RWPE2 (cell line): Measurements from ENCODE around the gene LYPLA2.

Source experiments
- ATAC-seq: fragments of 200-7000 bp; cut with Tn5 transposase; 3 replicates; pipeline ENCODE4 v1.9.1; 2021; ENCODE audit warnings: low read depth
- DNase-seq: peaks from one replicate; pipeline ENCODE4 v3.0.0-alpha.2; 2020; ENCODE audit warnings: low spot score
- H3K27ac ChIP-seq: fragments of 450-650 bp; 2 replicates; pipeline ENCODE4 v1.5.1; 2017; ENCODE audit warnings: mild to moderate bottlenecking; ENCODE audit not compliant: poor library complexity, severe bottlenecking
- H3K27me3 ChIP-seq: fragments of 250-450 bp; sonication (Bioruptor Pico); 2 replicates; pipeline ENCODE4 v1.5.1; 2021; ENCODE audit warnings: mild to moderate bottlenecking, moderate library complexity; ENCODE audit not compliant: insufficient read depth, poor library complexity, severe bottlenecking
- H3K36me3 ChIP-seq: fragments of 250-450 bp; sonication (Bioruptor Pico); 2 replicates; pipeline ENCODE4 v1.5.1; 2020; ENCODE audit warnings: low read depth, mild to moderate bottlenecking, moderate library complexity
- H3K4me1 ChIP-seq: fragments of 250-450 bp; sonication (Bioruptor Pico); 2 replicates; pipeline ENCODE4 v1.5.1; 2021; ENCODE audit warnings: mild to moderate bottlenecking, moderate library complexity; ENCODE audit not compliant: insufficient read depth, poor library complexity, severe bottlenecking
- H3K4me3 ChIP-seq: fragments of 250-450 bp; sonication (Bioruptor Pico); 2 replicates; pipeline ENCODE4 v1.5.1; 2021; ENCODE audit warnings: mild to moderate bottlenecking, moderate library complexity; ENCODE audit not compliant: severe bottlenecking
- H3K9me3 ChIP-seq: fragments of 250-450 bp; sonication (Bioruptor Pico); 2 replicates; pipeline ENCODE4 v1.5.1; 2021; ENCODE audit warnings: mild to moderate bottlenecking, moderate library complexity; ENCODE audit not compliant: severe bottlenecking
- TF ChIP-seq, protein P1 (sequence below): fragments of 450-650 bp; IDR thresholded peaks from one replicate; pipeline ENCODE4 v1.5.1; 2017; ENCODE audit warnings: mild to moderate bottlenecking, moderate library complexity; ENCODE audit not compliant: poor library complexity, severe bottlenecking

LYPLA2 gene

DNA sequence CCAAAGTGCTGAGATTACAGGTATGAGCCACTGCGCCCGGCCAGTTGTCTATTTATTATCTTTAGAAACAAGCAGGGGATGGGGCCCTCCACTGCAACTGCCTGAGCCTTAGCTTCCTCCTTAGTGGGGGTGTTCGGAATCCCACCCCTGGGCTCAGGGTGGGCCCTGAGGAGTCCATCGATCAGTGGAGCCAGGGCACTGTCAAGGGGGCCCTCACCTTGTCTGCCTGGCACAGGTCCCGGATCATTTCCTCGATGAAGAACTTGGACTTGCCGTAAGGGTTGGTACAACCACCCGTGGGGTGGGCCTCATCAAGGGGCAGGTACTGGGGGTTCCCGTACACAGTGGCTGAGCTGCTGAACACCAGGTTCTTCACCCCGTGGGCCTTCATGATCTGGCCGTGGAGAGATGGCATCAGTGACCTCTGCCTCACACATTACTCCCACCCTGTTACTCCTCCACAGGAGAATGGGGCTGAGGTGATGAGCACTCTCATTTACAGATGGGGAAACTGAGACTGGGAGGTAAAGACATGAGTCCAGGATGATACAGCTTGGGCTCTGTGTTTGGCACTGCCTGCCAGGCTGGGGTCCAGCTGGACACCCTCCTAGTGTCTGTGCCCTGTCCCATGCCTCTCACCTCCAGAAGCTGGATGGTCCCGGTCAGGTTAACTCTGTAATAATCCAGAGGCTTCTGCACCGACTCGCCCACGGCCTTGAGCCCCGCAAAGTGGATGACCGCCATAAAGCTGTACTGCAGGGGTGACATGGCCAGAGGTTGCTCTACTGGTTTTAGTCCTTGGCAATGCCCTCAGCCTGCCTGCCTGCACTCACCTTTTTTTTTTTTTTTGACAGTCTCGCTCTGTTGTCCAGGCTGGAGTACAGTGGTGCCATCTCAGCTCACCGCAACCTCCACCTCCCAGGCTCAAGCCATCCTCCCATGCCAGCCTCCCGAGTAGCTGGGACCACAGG lies 6.8 kb downstream of the LYPLA2 start:
- no peak overlapping the region for H3K4me3 ChIP-seq
- DNase-seq: no peak
- no peak for ATAC-seq
- TF ChIP-seq, protein P1, sequence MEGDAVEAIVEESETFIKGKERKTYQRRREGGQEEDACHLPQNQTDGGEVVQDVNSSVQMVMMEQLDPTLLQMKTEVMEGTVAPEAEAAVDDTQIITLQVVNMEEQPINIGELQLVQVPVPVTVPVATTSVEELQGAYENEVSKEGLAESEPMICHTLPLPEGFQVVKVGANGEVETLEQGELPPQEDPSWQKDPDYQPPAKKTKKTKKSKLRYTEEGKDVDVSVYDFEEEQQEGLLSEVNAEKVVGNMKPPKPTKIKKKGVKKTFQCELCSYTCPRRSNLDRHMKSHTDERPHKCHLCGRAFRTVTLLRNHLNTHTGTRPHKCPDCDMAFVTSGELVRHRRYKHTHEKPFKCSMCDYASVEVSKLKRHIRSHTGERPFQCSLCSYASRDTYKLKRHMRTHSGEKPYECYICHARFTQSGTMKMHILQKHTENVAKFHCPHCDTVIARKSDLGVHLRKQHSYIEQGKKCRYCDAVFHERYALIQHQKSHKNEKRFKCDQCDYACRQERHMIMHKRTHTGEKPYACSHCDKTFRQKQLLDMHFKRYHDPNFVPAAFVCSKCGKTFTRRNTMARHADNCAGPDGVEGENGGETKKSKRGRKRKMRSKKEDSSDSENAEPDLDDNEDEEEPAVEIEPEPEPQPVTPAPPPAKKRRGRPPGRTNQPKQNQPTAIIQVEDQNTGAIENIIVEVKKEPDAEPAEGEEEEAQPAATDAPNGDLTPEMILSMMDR: no peak
- peaks cover 52% of the 10 kb centered on the region for H3K36me3 ChIP-seq
- peaks cover 8% of the 10 kb centered on the region for H3K4me1 ChIP-seq
- H3K27me3 ChIP-seq: no peaks in the 10 kb centered on the region
- no peaks in the 10 kb centered on the region for H3K9me3 ChIP-seq
- H3K27ac ChIP-seq: peak overlapping the region; percentile 94

DNA sequence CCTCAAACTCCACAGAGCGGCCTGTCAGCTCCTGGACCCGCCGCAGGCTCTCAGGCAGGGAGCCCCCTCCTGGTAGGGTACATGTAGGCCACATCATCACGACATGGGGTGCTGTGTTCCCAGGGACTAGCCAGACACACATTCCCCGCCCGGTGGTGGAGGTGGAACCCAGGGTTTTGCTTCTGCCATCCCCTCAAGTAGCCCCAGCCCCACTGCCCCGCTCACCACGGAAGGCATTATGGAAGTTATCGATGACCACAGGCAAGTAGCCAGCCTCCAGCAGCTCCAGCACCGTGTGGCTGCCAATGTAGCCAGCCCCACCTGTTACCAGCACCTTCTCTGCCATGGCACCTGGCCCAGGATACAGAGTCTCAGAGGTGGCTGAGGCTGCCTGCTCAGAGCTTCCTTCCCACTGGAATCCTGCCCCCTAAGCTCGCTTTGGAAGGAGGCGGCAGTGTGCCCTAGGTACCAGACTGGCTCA lies 7.8 kb downstream of the LYPLA2 start:
- Histone ChIP-seq H3K4me3 (no peak overlapping the region), H3K4me1 (peaks cover 8% of the 10 kb centered on the region), H3K9me3 (no peaks in the 10 kb centered on the region), H3K36me3 (peaks cover 43% of the 10 kb centered on the region), H3K27me3 (no peaks in the 10 kb centered on the region), H3K27ac (peak overlapping the region; percentile 94)
- TF ChIP-seq, protein P1: no peak
- no peak for ATAC-seq
- DNase-seq: no peak

DNA sequence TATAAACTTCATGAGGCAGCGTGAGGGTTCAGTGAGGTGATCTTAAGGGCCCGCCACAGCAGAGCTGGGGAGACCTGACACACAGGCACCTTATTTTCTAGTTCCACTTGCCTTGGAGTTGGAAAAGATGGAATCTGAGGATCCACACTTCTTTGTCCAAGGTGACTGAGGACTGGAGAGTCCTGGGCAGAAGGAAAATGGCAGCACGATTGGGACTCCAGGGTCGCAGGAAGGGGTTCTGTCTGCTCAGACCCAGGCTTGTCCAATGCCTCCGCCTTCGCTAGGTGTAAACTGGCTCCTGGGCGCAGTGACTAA lies 8.3 kb downstream of the LYPLA2 start:
- DNase-seq (no peak), ATAC-seq (no peak)
- H3K4me3 ChIP-seq: peak overlapping the region; percentile 70
- no peaks in the 10 kb centered on the region for H3K9me3 ChIP-seq
- no peaks in the 10 kb centered on the region for H3K27me3 ChIP-seq
- TF ChIP-seq, protein P1: no peak
- H3K27ac ChIP-seq: peak overlapping the region; percentile 94
- peaks cover 8% of the 10 kb centered on the region for H3K4me1 ChIP-seq
- H3K36me3 ChIP-seq: peaks cover 41% of the 10 kb centered on the region

DNA sequence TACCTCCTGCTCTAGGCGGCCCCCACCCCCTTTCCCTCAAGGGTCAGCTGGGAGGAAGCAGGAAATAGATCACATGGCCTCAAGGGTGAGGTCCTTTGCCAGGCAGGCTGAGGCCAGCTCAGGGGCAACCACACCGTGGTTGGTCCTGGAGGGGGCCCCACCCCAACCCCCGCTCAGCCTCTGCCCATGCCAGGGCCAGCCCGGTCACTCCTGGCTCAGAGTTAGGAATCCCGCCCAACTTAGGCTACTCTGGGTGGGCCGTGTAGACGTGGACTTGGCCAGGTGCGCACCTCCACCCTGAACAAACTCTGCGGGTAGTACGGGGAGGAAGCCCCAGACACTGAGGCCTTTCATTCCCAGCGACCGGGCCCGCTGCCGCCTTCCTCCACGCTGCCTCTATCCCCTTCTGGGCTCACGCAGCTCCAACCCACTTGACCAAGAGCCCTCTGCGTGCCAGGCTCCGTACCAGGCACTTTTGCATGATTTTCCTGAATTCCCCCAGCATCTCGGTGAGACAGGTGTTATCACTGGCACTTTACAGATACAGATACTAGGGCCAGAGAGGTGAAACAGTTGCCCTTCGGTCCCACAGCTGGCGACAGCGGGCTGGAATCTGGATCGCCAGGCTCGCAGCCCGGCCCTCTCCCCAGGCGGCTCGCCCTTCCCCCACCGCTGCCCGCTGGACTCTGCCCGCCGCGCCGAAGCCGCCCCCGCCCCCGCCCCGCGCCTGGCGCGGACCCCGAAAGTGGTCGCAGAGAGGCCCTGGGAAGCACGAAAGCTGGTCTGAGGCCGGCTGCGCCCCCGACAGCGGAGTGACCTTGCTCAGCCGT lies 8.8 kb downstream of the LYPLA2 start:
- peaks cover 8% of the 10 kb centered on the region for H3K4me1 ChIP-seq
- ATAC-seq (peak; percentile 81), DNase-seq (peak; percentile 97)
- H3K9me3 ChIP-seq: no peaks in the 10 kb centered on the region
- no peaks in the 10 kb centered on the region for H3K27me3 ChIP-seq
- peak overlapping the region; percentile 70 for H3K4me3 ChIP-seq
- H3K36me3 ChIP-seq: peaks cover 37% of the 10 kb centered on the region
- TF ChIP-seq, protein P1: no peak
- peak overlapping the region; percentile 94 for H3K27ac ChIP-seq
